DOHH2 (cell line): ENCODE measurements around the gene RIPOR3.

Experiments used
- CTCF ChIP-seq: fragments of 200-600 bp; sonication (generic); IDR thresholded peaks from one replicate; pipeline ENCODE4 v1.5.1; 2014; ENCODE audit warnings: antibody characterized with exemption, mild to moderate bottlenecking, low read depth, low read length; ENCODE audit not compliant: poor library complexity, severe bottlenecking
- EZH2phosphoT487 ChIP-seq: fragments of 200-600 bp; sonication (generic); IDR thresholded peaks from 2 replicates; pipeline ENCODE4 v1.6.1; 2017; ENCODE audit warnings: borderline replicate concordance, mild to moderate bottlenecking, antibody characterized with exemption, low read length, moderate library complexity, mixed read lengths

GRCh38 chr20:50557549-50558134, 133.7 kb downstream of the RIPOR3 start:
- TF ChIP-seq CTCF, result no peak
- no peak for TF ChIP-seq EZH2phosphoT487
